GM19467 (cell line): ENCODE measurements around the gene EIF3CL.
"Not testable (repeated sequence)": the region's sequence is repeated elsewhere in the genome, so short reads cannot be mapped to it uniquely, and the experiment has no call there.

Source experiments
- ATAC-seq: cut with Tn5 transposase; IDR thresholded peaks from one replicate; pipeline ENCODE4 v1.9.1; 2021; ENCODE audit warnings: mild to moderate bottlenecking, moderate library complexity; ENCODE audit not compliant: unreplicated experiment

EIF3CL gene, protein sequence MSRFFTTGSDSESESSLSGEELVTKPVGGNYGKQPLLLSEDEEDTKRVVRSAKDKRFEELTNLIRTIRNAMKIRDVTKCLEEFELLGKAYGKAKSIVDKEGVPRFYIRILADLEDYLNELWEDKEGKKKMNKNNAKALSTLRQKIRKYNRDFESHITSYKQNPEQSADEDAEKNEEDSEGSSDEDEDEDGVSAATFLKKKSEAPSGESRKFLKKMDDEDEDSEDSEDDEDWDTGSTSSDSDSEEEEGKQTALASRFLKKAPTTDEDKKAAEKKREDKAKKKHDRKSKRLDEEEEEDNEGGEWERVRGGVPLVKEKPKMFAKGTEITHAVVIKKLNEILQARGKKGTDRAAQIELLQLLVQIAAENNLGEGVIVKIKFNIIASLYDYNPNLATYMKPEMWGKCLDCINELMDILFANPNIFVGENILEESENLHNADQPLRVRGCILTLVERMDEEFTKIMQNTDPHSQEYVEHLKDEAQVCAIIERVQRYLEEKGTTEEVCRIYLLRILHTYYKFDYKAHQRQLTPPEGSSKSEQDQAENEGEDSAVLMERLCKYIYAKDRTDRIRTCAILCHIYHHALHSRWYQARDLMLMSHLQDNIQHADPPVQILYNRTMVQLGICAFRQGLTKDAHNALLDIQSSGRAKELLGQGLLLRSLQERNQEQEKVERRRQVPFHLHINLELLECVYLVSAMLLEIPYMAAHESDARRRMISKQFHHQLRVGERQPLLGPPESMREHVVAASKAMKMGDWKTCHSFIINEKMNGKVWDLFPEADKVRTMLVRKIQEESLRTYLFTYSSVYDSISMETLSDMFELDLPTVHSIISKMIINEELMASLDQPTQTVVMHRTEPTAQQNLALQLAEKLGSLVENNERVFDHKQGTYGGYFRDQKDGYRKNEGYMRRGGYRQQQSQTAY

GRCh38 chr16:28403220-28404072 lies at the start of gene EIF3CL:
EIF3CL (minus strand) TSS chr16:28403841; CDS start chr16:28403618, 223 bp downstream.
- peak; percentile 98 for ATAC-seq

GRCh38 chr16:28447081-28447480 lies 43.4 kb upstream of the EIF3CL start:
- ATAC-seq, result not testable (repeated sequence)

DNA sequence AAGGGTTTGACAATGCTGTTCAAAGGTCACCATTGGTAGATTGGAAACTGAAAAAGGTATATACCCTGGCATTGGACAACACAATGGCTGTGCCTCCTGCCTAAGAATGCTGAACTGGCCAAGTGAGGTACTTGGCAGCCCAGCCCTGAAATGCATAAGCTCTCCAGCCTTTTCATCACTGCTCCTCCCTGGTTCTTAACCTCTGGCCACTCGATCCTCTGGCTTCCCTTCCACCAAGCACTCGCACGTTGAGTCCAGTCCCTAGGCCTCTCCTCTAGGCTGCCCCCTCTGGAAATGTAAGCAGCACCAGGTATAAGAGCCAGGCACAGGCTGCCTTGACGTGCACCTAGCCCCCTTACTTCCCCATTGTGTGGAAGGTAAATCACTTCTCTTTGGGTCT lies 42.7 kb upstream of the EIF3CL start:
- not testable (repeated sequence) for ATAC-seq

- not testable (repeated sequence) for ATAC-seq
These were observed 40.3 kb upstream of the EIF3CL start for GRCh38 chr16:28443943-28444342.

- not testable (repeated sequence) for ATAC-seq
These were observed 35.3 kb upstream of the EIF3CL start for GRCh38 chr16:28438899-28439298.

DNA sequence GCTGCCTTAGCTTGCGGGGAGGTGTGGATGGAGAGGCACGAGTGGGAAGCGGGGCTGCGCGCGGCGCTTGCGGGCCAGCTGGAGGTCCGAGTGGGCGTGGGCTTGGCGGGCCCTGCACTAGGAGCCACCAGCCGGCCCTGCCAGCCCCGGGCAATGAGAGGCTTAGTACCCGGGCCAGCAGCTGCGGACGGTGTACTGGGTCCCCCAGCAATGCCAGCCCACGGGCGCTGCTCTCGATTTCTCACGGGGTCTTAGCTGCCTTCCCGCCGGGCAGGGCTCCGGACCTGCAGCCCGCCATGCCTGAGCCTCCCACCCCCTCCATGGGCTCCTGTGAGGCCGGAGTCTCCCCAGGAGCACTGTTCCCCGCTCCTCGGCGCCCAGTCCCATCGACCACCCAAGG lies 31.7 kb upstream of the EIF3CL start:
- not testable (repeated sequence) for ATAC-seq

- ATAC-seq, result not testable (repeated sequence)
These were observed 22.5 kb upstream of the EIF3CL start for GRCh38 chr16:28426060-28426680.

DNA sequence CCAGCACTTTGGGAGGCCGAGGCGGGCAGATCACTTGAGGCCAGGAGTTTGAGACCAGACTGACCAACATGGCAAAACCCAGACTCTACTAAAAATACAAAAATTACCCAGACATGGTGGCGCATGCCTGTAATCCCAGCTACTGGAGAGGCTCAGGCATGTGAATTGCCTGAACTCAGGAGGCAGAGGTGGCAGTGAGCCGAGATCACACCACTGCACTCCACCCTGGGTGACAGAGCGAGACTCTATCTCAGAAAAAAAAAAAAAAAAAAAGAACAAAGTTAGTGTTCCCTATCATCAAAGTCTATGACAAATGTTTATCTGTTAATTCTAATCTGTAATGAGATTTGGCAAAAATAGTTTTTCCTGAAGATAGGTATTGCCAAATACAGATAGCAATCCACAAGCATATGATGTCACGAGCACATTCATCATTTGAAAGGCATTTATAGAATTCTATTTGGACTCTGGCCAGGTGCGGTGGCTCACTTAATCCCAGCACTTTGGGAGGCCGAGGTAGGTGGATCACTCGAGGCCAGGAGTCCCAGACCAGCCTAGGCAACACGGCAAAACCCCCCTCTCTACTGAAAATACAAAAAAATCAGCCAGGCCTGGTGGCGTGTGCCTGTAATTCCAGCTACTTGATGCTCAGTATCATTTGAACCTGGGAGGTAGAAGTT lies 17.6 kb upstream of the EIF3CL start:
- not testable (repeated sequence) for ATAC-seq

GRCh38 chr16:28417033-28417432 lies 13.4 kb upstream of the EIF3CL start:
- ATAC-seq, result not testable (repeated sequence)

- not testable (repeated sequence) for ATAC-seq
These were observed 10.9 kb upstream of the EIF3CL start for GRCh38 chr16:28414530-28414929.

DNA sequence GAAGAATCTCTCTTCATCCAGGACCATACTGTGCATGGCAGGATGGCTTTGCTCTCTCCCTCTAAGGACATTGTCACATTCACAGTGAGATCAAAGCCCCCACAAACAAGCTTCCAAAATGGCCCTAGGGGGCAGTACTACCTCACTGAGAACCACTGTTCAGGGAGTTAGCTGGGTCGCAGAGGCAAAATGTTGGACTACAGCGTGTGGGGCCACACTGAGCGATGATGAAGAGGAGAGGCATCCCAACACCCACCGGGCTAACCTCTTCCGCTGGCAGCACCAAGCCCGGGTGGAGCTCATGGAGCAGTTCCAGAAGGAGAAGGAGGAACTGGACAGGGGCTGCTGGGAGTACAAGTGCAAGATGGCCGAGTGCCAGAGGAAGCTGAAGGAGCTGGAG lies 9.9 kb upstream of the EIF3CL start:
- ATAC-seq, result not testable (repeated sequence)

GRCh38 chr16:28392054-28392453 lies 11.6 kb downstream of the EIF3CL start:
- ATAC-seq, result not testable (repeated sequence)

DNA sequence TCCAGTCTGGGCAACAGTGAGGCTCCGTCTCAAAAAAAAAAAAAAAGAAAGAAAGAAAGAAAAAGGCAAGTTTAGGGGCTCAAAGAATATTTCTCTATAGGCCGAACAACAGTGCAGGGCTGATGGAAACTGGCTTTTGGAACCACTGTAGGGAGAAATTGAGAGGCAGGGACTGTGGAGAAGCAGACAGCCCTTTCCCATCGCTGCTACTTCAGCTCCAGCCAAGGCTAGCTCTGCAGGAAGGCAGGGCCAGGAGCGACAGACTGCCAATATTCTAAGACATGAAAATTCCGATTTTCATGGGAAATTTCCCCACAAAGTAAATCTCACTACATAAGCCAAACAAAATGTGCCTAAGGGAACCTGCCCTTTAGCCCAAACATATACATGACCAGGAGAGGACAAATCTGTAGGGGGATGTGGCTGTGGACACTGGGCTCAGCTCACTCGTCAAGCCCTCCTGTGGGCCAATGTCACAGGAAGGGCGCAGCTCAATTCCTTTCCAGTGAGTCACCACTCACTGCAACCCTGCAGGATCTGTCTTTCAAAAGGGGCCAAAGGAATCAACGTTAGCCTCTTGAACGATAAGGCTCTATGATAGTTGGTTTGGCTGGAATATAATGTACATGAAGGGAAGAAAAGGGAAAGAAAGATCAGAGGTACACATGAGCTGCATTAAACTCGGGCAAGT lies 21.3 kb downstream of the EIF3CL start:
- ATAC-seq, result not testable (repeated sequence)

DNA sequence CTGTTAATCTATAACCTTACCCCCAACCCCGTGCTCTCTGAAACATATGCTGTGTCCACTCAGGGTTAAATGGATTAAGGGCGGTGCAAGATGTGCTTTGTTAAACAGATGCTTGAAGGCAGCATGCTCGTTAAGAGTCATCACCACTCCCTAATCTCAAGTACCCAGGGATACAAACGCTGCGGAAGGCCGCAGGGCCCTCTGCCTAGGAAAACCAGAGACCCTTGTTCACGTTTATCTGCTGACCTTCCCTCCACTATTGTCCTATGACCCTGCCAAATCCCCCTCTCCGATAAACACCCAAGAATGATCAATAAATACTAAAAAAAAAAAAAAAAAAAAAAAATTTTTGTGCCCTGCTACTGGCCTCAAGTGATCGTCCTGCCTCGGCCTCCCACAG lies 25.8 kb downstream of the EIF3CL start:
- not testable (repeated sequence) for ATAC-seq

GRCh38 chr16:28377108-28377625 lies 26.5 kb downstream of the EIF3CL start:
- not testable (repeated sequence) for ATAC-seq

DNA sequence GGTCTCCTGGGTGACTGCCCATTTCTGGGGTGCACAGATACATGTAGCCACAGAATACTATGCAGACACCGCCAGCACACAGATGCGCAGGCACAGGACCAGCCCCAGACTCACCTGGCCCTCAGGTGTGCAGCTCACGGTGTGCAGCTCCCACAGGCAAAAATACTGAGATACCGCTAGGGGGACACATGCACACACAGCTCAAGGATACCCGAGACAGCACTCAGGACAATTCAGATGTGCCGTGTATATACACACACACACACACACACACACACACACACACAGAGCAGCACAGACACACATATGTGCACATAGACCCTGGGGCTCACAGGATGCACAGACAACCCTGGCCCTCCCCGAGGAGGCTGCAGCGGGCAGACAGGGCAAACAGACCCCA lies 28.5 kb downstream of the EIF3CL start:
- ATAC-seq, result not testable (repeated sequence)

GRCh38 chr16:28374281-28374680 lies 29.4 kb downstream of the EIF3CL start:
- not testable (repeated sequence) for ATAC-seq

- ATAC-seq, result not testable (repeated sequence)
These were observed 35.7 kb downstream of the EIF3CL start for GRCh38 chr16:28367926-28368325.
